Right lung (tissue), 5 donors: ENCODE data around the gene LY6G6C. TPM values are rescaled to one million over a fixed set of nuclear protein-coding genes. Genes with fewer than 3 reads are reported as not detected.

ENCODE experiments used
- DNase-seq, 2 donors: peaks; one replicate each; pipeline ENCODE4 v3.0.0-alpha.2; 2013
- polyA plus RNA-seq, 5 donors: library from polyadenylated mRNA; unstranded; fragments of 120-200 nt; gene quantifications; one replicate each; pipeline versions ENCODE4 v1.2.1 to v1.2.3, GENCODE V29; 2013; ENCODE audit warnings: inconsistent platforms in 1 of 5, low replicate concordance in 1 of 5; ENCODE audit not compliant: insufficient read length in 5 of 5, insufficient read depth in 1 of 5

LY6G6C gene
- polyA plus RNA-seq, 5 donors, result 0.39 to 0.93 (median 0.65) TPM

DNA sequence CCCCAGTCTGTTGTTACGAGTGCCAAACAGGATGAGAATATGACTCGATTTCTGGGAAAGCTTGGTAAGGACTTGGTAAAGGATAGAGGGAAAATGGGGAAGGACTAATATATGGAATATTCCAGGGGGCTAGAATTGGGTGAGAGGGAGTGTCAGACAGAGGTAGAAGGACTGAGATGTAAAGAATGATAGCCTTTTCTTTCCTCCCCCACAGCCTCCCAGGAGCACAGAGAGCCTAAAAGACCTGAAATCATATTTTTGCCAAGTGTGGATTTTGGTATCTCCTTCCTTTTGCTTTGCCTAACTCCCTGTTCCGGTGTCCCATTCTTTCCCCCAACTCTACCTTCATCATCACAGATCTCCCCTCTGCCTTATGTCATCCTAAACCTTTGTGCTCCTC, 21.3 kb upstream of the LY6G6C start:
- DNase-seq, result no peak

DNA sequence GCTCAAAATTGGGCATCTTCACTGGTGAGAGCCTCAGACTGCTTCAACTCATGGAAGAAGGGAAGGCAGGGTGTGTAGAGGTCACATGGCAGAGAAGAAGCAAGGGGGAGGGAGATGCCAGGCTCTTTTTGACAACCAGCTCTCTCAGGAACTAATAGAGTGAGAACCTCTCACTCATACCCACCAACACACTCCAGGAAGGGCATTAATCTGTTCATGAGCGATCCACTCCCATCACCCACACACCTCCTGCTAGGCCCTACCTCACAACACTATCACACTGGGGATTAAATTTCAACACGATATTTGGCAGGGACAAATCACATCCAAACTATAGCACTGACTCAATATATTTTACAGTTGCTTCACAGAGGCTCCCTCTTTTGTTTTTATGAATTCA, 20.3 kb upstream of the LY6G6C start:
- no peak for DNase-seq

DNA sequence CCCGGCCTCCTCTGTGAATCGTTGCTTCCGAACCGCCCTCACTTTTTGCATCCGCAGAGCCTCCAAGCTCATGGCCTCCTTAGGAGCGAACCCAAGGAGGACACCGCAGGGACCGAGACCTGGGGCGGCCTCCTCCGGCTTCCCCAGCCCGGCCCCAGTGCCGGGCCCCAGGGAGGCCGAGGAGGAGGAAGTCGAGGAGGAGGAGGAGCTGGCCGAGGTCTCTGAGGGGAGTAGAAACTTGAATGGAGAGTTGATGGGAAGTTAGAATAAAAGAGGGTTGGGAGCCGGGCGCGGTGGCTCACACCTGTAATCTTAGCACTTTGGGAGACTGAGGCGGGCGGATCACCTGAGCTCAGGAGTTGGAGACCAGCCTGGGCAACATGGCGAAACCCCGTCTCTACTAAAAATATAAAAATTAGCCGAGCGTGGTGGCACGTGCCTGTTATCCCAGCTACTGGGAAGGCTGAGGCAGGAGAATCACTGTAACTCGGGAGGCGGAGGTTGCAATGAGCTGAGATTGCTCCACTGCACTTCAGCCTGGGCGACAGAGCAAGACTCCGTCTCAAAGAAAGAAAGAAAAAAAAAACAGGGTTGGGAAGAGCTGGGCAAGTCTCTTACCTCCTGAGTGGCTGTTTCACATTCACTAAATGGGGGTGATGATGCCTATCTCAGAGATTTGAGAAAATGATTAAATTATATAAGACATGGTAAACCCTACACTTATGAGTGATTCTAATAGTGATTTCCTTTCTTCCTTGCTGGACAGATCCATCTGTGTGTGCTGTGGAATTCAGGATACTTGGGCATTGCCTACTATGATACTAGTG, 19.1 kb upstream of the LY6G6C start:
- DNase-seq, result no peak

GRCh38 chr6:31739639-31740396, 18.3 kb upstream of the LY6G6C start, which contains the start of gene MSH5:
Gene MSH5, plus strand, starts transcription at chr6:31740005. Its CDS starts 462 bp downstream, at chr6:31740467.
- DNase-seq, result peak; percentile 98 to 99

GRCh38 chr6:31737991-31738979, 16.7 kb upstream of the LY6G6C start:
- DNase-seq, result peak; percentile 69 to 78

- peak in 1 of 2 donors; percentile 61 for DNase-seq
These were observed 15.9 kb upstream of the LY6G6C start for GRCh38 chr6:31737315-31737990.

DNA sequence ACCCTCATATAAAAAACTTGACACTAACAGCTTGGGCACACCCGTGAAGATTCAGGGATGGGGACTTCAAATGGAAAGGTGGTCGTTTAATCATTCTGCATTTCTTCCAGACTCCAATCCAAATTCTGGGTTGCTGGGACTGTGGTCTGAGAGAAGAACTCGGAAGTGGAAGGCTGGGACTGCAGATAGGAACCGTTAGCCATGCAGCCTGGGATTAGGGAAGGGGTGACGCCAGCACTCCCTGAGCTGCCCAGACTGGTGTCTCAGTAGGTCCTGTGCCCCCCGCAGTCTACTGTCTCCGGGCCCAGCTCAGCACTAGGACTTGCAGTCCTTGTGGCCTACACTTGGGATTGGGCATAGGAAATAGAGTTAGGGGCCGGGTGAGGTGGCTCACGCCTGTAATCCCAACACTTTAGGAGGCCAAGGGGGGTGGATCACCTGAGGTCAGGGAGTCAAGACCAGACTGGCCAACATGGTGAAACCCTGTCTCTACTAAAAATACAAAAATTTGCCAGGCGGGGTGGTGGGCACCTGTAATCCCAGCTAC, 15.3 kb upstream of the LY6G6C start:
- DNase-seq, result no peak

GRCh38 chr6:31736021-31736767, 14.6 kb upstream of the LY6G6C start, which contains the start of gene CLIC1:
Gene CLIC1, minus strand, starts transcription at chr6:31736530. Its CDS starts 230 bp downstream, at chr6:31736300.
- DNase-seq, result peak; percentile 75 to 82

DNA sequence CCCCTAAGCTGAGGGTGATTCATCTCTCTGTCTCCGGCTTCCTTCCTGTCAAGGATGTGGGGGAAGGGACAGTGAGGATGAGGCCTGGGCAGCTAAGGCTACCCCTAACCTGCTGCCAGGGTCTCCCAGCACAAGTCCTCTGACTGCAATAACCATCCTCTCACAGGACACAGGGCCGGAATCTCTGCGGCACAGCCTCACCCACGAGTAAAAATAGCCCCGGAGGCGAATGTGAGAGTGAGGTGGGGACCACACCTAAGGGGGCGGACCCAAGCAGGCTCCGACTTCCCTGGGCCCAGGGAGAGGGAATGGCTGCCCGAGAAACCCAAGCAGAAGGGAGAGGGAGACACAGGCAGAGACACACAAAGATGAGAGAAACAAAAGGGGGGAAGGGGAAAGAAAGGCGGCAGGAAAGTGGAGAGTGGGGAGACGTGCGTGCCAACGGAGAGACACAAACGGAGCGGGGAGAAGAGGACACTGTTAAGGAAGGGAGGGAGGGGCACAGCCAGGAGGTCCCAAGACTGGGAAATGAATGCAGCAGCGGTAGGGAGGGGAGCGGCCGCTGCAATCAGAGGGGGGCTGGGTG, 13.4 kb upstream of the LY6G6C start:
- DNase-seq, result peak in 1 of 2 donors; percentile 42

GRCh38 chr6:31734247-31734820, 12.8 kb upstream of the LY6G6C start:
- DNase-seq, result no peak

DNA sequence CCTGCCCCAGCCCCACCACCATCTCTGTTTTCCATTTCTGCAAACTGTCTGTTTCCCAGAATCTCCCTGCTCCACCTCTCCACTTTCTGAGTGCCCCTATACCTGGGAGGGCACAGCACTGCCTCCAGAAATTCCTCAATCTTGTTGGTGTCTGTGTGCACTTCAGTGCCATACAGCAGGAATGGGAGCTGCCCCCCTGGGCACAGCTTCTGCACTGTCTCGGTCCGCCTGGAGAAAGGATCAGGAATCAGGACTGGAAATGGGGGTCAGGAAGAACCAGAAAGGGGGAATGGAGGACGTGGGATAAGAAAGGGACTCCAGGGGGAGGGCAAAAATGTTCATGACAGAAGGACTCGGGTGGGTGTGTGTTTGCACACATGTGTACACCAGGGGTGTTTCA, 12.2 kb upstream of the LY6G6C start:
- DNase-seq, result no peak

GRCh38 chr6:31732029-31732428, 10.5 kb upstream of the LY6G6C start:
- no peak for DNase-seq

DNA sequence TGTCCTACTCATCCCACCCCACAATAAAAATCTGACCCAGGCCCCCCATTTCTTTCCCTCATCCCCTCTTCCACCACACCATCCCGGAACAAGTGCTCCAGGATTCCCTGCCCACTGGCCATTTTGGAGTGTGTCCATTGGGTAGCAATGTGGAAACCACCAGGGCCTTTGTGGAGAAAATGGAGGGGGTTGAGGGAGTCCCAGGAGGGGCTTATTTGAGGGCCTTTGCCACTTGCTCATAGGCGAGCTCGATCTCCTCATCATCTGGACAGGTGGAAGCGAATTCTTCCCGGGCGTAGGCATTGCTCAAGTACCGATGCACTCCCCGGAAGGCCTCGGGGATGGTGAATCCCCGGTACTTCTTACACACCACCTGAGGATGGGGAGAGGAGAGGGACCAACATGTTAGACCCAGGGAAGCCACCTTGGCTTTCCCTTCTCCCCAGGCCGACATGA, 9.1 kb upstream of the LY6G6C start:
- no peak for DNase-seq

GRCh38 chr6:31729979-31730630, 8.6 kb upstream of the LY6G6C start:
- peak; percentile 96 for DNase-seq

GRCh38 chr6:31729515-31729978, 8.0 kb upstream of the LY6G6C start:
- peak; percentile 92 to 94 for DNase-seq

GRCh38 chr6:31728767-31729514, 7.4 kb upstream of the LY6G6C start, which contains the start of gene DDAH2:
Gene DDAH2, minus strand, starts transcription at chr6:31729299. Its CDS starts 138 bp downstream, at chr6:31729161.
- DNase-seq, result no peak
